H9 (cell line): ENCODE measurements around the gene DPP7. TPM values are rescaled to one million over a fixed set of nuclear protein-coding genes. Genes with fewer than 3 reads are reported as not detected.

Experiments
- DNase-seq: peaks from one replicate; pipeline ENCODE4 v3.0.0-alpha.2; 2017
- H2AFZ ChIP-seq: one replicate; pipeline ENCODE4 v1.6.1; 2013; ENCODE audit warnings: mild to moderate bottlenecking, low read length, control low read depth, moderate library complexity
- H2AK5ac ChIP-seq: 2 replicates; pipeline ENCODE4 v1.6.1; 2013; ENCODE audit warnings: low read length, control low read depth, mixed read lengths; ENCODE audit not compliant: insufficient read length
- H2BK120ac ChIP-seq: one replicate; pipeline ENCODE4 v1.6.1; 2013; ENCODE audit warnings: low read depth, mild to moderate bottlenecking, low read length, control low read depth, inconsistent platforms; ENCODE audit not compliant: poor library complexity, severe bottlenecking
- H2BK12ac ChIP-seq: 2 replicates; pipeline ENCODE4 v1.6.1; 2013; ENCODE audit warnings: low read length, control low read depth, mixed read lengths, low read depth; ENCODE audit not compliant: insufficient read length
- H2BK15ac ChIP-seq: 2 replicates; pipeline ENCODE4 v1.6.1; 2013; ENCODE audit warnings: low read depth, low read length, control low read depth
- H2BK20ac ChIP-seq: one replicate; pipeline ENCODE4 v1.6.1; 2013; ENCODE audit warnings: low read depth, mild to moderate bottlenecking, low read length, control low read depth, inconsistent platforms; ENCODE audit not compliant: poor library complexity, severe bottlenecking
- H2BK5ac ChIP-seq: 2 replicates; pipeline ENCODE4 v1.6.1; 2013; ENCODE audit warnings: low read length, control low read depth, mixed read lengths; ENCODE audit not compliant: insufficient read length
- H3K14ac ChIP-seq: 2 replicates; pipeline ENCODE4 v1.6.1; 2013; ENCODE audit warnings: low read length, control low read depth; ENCODE audit not compliant: insufficient read depth
- H3K18ac ChIP-seq: 2 replicates; pipeline ENCODE4 v1.6.1; 2013; ENCODE audit warnings: low read depth, mild to moderate bottlenecking, mixed read lengths, low read length, control low read depth; ENCODE audit not compliant: insufficient read length
- H3K23ac ChIP-seq: 2 replicates; pipeline ENCODE4 v1.6.1; 2013; ENCODE audit warnings: low read length, control low read depth, mixed read lengths, low read depth; ENCODE audit not compliant: insufficient read length
- H3K23me2 ChIP-seq: 2 replicates; pipeline ENCODE4 v1.6.1; 2013; ENCODE audit warnings: low read depth, mild to moderate bottlenecking, mixed read lengths, low read length, control low read depth; ENCODE audit not compliant: insufficient read length, poor library complexity, severe bottlenecking
- H3K27ac ChIP-seq: 2 replicates; pipeline ENCODE4 v1.5.1; 2013; ENCODE audit warnings: low read length, control low read depth, mixed read lengths, low read depth; ENCODE audit not compliant: insufficient read length
- H3K27me3 ChIP-seq: 2 replicates; pipeline ENCODE4 v1.6.1; 2013; ENCODE audit warnings: low read length, control low read depth, inconsistent platforms; ENCODE audit not compliant: insufficient read depth
- H3K4ac ChIP-seq: 2 replicates; pipeline ENCODE4 v1.6.1; 2013; ENCODE audit warnings: low read depth, mild to moderate bottlenecking, control low read depth, inconsistent platforms, low read length, moderate library complexity
- H3K4me1 ChIP-seq: 2 replicates; pipeline ENCODE4 v1.6.1; 2013; ENCODE audit warnings: low read length, control low read depth, inconsistent platforms; ENCODE audit not compliant: insufficient read depth
- H3K4me2 ChIP-seq: 2 replicates; pipeline ENCODE4 v1.6.1; 2013; ENCODE audit warnings: low read length, control low read depth, mixed read lengths; ENCODE audit not compliant: insufficient read length, insufficient read depth
- H3K56ac ChIP-seq: 2 replicates; pipeline ENCODE4 v1.6.1; 2013; ENCODE audit warnings: low read depth, mild to moderate bottlenecking, mixed read lengths, low read length, control low read depth; ENCODE audit not compliant: insufficient read length
- H3K79me1 ChIP-seq: 2 replicates; pipeline ENCODE4 v1.6.1; 2013; ENCODE audit warnings: low read depth, mild to moderate bottlenecking, moderate library complexity, low read length, control low read depth, inconsistent platforms; ENCODE audit not compliant: insufficient read depth, poor library complexity, severe bottlenecking
- H3K79me2 ChIP-seq: 2 replicates; pipeline ENCODE4 v1.6.1; 2013; ENCODE audit warnings: low read length, control low read depth, inconsistent platforms; ENCODE audit not compliant: insufficient read depth
- H3K9ac ChIP-seq: 2 replicates; pipeline ENCODE4 v1.6.1; 2013; ENCODE audit warnings: low read length, control low read depth, mixed read lengths; ENCODE audit not compliant: insufficient read length; ENCODE audit errors: extremely low read depth
- H3K9me3 ChIP-seq: one replicate; pipeline ENCODE4 v1.6.1; 2013; ENCODE audit warnings: low read depth, low read length, inconsistent platforms; ENCODE audit not compliant: control insufficient read depth
- H3T11ph ChIP-seq: one replicate; pipeline ENCODE4 v1.6.1; 2013; ENCODE audit warnings: mild to moderate bottlenecking, low read length, control low read depth, inconsistent platforms
- H4K20me1 ChIP-seq: one replicate; pipeline ENCODE4 v1.6.1; 2013; ENCODE audit not compliant: control insufficient read depth, insufficient read length, insufficient read depth
- H4K5ac ChIP-seq: 2 replicates; pipeline ENCODE4 v1.6.1; 2013; ENCODE audit warnings: low read depth, mild to moderate bottlenecking, mixed read lengths, low read length, control low read depth; ENCODE audit not compliant: insufficient read length
- H4K8ac ChIP-seq: replicated peaks from 2 replicates; pipeline ENCODE4 v1.6.1; 2013; ENCODE audit warnings: low read length, control low read depth, mixed read lengths, low read depth; ENCODE audit not compliant: insufficient read length
- H4K91ac ChIP-seq: 2 replicates; pipeline ENCODE4 v1.6.1; 2013; ENCODE audit warnings: low read depth, mild to moderate bottlenecking, moderate library complexity, mixed read lengths, low read length, control low read depth; ENCODE audit not compliant: insufficient read length
- H3K27ac Mint-ChIP-seq, 3 experiments: 2 replicates in 2 of 3; 3 replicates in 1 of 3; pipeline ENCODE4 v1.8.0; 2020 to 2021; ENCODE audit warnings: mixed read lengths in 3 of 3, mild to moderate bottlenecking in 1 of 3, moderate library complexity in 1 of 3
- H3K27me3 Mint-ChIP-seq: 2 replicates; pipeline ENCODE4 v1.8.0; 2021; ENCODE audit warnings: low read depth, mild to moderate bottlenecking, moderate library complexity, mixed read lengths
- H3K36me3 Mint-ChIP-seq, 3 experiments: 2 replicates in 2 of 3; 3 replicates in 1 of 3; pipeline ENCODE4 v1.8.0; 2020 to 2021; ENCODE audit warnings: low read depth in 3 of 3, mixed read lengths in 3 of 3; ENCODE audit not compliant: insufficient read depth in 1 of 3
- H3K4me1 Mint-ChIP-seq, 2 experiments: 2 replicates each; pipeline ENCODE4 v1.8.0; 2020; ENCODE audit warnings: mixed read lengths in 2 of 2
- H3K4me3 Mint-ChIP-seq, 2 experiments: 2 replicates in 1 of 2; 3 replicates in 1 of 2; pipeline ENCODE4 v1.8.0; 2020 to 2021; ENCODE audit warnings: mild to moderate bottlenecking in 2 of 2, mixed read lengths in 2 of 2, moderate library complexity in 1 of 2
- H3K9me3 Mint-ChIP-seq, 2 experiments: 2 replicates in 1 of 2; 3 replicates in 1 of 2; pipeline ENCODE4 v1.8.0; 2020; ENCODE audit warnings: mild to moderate bottlenecking in 2 of 2, mixed read lengths in 2 of 2, moderate library complexity in 1 of 2
- CTCF ChIP-seq: fragments of 200-600 bp; sonication (generic); conservative IDR thresholded peaks from 3 replicates; pipeline ENCODE4 v1.8.0; 2021; ENCODE audit warnings: antibody characterized with exemption, mild to moderate bottlenecking
- WGBS: extraction: QIAGEN DNeasy Blood & Tissue Kit; methylation state at CpG from one replicate; pipeline ENCODE4 v1.1.7; 2013; ENCODE audit warnings: missing lambda C conversion rate, low lambda C conversion rate, mixed read lengths; ENCODE audit not compliant: insufficient read length; ENCODE audit errors: extremely low coverage; 5-methylcytosine and 5-hydroxymethylcytosine counted together
- total RNA-seq: library from RNA; stranded (reverse); gene quantifications from 2 replicates; pipeline ENCODE4 v1.2.1, GENCODE V29; 2021

The DPP7 gene
- total RNA-seq, 1 experiment from 2014 or later, result 29.4 TPM

- Histone ChIP-seq H4K8ac (no peak overlapping the region), H3K27me3 (peaks cover 29% of the 10 kb centered on the region; the same call in 1 of the 2 replicates), H3K79me2 (no peaks in the 10 kb centered on the region), H3K23me2 (peaks cover 15% of the 10 kb centered on the region), H3K9me3 (no peaks in the 10 kb centered on the region), H3K27ac (no peak overlapping the region), H2BK20ac (no peak overlapping the region), H3K4me1 (no peaks in the 10 kb centered on the region), H4K20me1 (no peaks in the 10 kb centered on the region), H4K91ac (no peak overlapping the region), H3T11ph (no peak overlapping the region), H3K79me1 (no peaks in the 10 kb centered on the region), H4K5ac (no peak overlapping the region), H3K4me2 (no peak overlapping the region), H3K18ac (no peak overlapping the region), H2AFZ (no peak overlapping the region), H3K23ac (no peak overlapping the region), H2BK15ac (no peak overlapping the region), H3K9ac (no peak overlapping the region), H3K14ac (no peak overlapping the region), H2BK5ac (no peak overlapping the region), H2BK12ac (no peak overlapping the region), H2AK5ac (no peak overlapping the region), H2BK120ac (no peak overlapping the region), H3K56ac (no peak overlapping the region), H3K4ac (no peak overlapping the region)
- no peaks in the 10 kb centered on the region for H3K9me3 Mint-ChIP-seq
- H3K27ac Mint-ChIP-seq, result no peak overlapping the region
- peak overlapping the region in 1 of 2 experiments; percentile 55; a peak in 3 of 5 replicates for H3K4me3 Mint-ChIP-seq
- WGBS, result no CpG with 5 or more reads among the region's 19 CpGs
- DNase-seq, result no peak
- no peaks in the 10 kb centered on the region for H3K36me3 Mint-ChIP-seq
- no peak for TF ChIP-seq CTCF
- peaks cover 0 to 8% of the 10 kb centered on the region in 2 experiments; a peak in 2 of 4 replicates for H3K4me1 Mint-ChIP-seq
- H3K27me3 Mint-ChIP-seq, result peaks cover 76% of the 10 kb centered on the region
Measured at GRCh38 chr9:137157618-137158415, 43.3 kb upstream of the DPP7 start.
